ENCODE results near the gene NUP58. TPM values are rescaled to one million over a fixed set of nuclear protein-coding genes. Genes with fewer than 3 reads are reported as not detected.

The NUP58 gene
- total RNA-seq, 2 experiments from 2014 or later, result 140 to 171 TPM

DNA sequence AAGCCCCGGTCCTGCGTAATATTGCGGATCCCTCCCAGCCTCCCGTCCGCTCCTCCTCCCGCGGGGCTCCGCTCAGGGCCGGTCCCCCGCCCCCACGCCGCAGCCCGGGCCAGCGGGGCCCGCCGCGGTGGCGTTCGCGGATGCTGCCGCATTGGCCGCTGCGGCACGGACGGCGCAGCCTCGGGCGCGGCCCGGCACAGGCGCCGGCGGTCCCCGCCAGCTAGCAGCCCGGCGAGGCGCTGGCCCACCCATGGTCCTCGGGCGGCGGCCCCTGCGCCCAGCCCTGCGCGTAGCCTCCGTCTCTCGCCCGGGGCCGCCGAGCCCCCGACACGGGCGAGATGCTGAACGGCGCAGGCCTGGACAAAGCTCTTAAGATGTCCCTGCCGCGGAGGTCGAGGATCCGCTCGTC lies 70.5 kb downstream of the NUP58 start, which contains the start of gene ATP8A2:
Gene ATP8A2, plus strand, starts transcription at position 100 of the 409 bp plus-strand sequence. Its CDS starts 239 bp downstream, at position 339.
- intact Hi-C loops (cut with micrococcal nuclease), result no loop called here
- peaks cover 5% of the 10 kb centered on the region for H3K4me1 Mint-ChIP-seq (ENCODE audit: low read depth)
- TF ChIP-seq, protein P1, sequence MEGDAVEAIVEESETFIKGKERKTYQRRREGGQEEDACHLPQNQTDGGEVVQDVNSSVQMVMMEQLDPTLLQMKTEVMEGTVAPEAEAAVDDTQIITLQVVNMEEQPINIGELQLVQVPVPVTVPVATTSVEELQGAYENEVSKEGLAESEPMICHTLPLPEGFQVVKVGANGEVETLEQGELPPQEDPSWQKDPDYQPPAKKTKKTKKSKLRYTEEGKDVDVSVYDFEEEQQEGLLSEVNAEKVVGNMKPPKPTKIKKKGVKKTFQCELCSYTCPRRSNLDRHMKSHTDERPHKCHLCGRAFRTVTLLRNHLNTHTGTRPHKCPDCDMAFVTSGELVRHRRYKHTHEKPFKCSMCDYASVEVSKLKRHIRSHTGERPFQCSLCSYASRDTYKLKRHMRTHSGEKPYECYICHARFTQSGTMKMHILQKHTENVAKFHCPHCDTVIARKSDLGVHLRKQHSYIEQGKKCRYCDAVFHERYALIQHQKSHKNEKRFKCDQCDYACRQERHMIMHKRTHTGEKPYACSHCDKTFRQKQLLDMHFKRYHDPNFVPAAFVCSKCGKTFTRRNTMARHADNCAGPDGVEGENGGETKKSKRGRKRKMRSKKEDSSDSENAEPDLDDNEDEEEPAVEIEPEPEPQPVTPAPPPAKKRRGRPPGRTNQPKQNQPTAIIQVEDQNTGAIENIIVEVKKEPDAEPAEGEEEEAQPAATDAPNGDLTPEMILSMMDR (IDR thresholded peaks at IDR 0.05), result no peak
- H3K4me3 Mint-ChIP-seq, result peak within 1 kb of the TSS; percentile 44
- H3K27me3 Mint-ChIP-seq, result peaks cover 54% of the 10 kb centered on the region
- no peaks in the 10 kb centered on the region for H3K9me3 Mint-ChIP-seq
- ChIA-PET POLR2A (no interaction called here), CTCF (interaction anchor here (2.2 kb wide), 1 partner anchor 367 kb away, joined by 4 read pairs; no protein-coding TSS in a partner anchor)
- no peak within 1 kb of the TSS for H3K27ac Mint-ChIP-seq
- peak; percentile 17 for ATAC-seq
- no peaks in the 10 kb centered on the region for H3K36me3 Mint-ChIP-seq (ENCODE audit: low read depth)
- no peak for DNase-seq

DNA sequence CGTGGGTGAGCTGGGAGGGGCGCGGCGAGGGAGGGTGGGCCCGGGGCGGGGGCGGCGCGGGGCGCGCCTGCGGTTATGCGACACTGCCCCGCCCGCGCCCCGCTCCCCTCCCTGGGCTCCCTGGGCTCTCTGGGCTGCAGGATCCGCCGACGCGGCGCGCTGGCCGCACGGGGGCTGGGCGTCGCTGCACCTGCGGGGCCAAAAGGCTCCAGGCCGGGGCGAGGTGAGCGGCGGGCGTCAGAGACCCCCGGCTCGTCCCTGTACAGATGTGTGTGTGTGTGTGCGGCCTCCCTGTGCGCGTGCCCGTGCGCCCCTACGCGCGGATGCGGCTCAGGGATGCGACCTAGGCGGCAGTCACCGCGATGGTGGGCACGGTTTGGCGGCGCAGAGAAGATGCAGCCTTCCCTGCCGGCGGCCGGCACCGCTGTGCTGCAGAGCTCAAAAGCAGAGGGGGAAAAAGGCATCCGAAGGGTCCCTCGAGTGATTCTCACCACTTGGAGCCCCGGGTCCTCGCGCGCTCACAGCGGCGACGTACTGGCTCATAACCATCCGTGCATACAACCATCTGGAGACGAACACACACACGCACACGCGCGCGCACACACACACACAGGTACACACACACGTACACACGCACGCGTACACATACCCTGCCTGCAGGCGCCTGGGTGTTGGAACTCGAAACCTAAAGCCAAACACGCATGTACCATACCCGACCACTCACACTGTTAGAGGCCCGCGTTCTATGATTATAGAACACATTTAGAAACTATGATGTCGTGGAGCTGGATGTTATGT lies 71.1 kb downstream of the NUP58 start:
- CTCF ChIA-PET, result interaction anchor here (2.2 kb wide), 1 partner anchor 368 kb away, joined by 4 read pairs; no protein-coding TSS in a partner anchor
- DNase-seq, result peak; percentile 7
- no peaks in the 10 kb centered on the region for H3K9me3 Mint-ChIP-seq
- H3K27ac Mint-ChIP-seq, result no peak overlapping the region
- POLR2A ChIA-PET, result no interaction called here
- peak overlapping the region; percentile 18 for H3K4me3 Mint-ChIP-seq
- intact Hi-C loops (cut with micrococcal nuclease), result no loop called here
- peaks cover 54% of the 10 kb centered on the region for H3K27me3 Mint-ChIP-seq
- TF ChIP-seq, protein P1 (IDR thresholded peaks at IDR 0.05), result no peak
- no peaks in the 10 kb centered on the region for H3K36me3 Mint-ChIP-seq (ENCODE audit: low read depth)
- ATAC-seq, result no peak
- peaks cover 5% of the 10 kb centered on the region for H3K4me1 Mint-ChIP-seq (ENCODE audit: low read depth)

DNA sequence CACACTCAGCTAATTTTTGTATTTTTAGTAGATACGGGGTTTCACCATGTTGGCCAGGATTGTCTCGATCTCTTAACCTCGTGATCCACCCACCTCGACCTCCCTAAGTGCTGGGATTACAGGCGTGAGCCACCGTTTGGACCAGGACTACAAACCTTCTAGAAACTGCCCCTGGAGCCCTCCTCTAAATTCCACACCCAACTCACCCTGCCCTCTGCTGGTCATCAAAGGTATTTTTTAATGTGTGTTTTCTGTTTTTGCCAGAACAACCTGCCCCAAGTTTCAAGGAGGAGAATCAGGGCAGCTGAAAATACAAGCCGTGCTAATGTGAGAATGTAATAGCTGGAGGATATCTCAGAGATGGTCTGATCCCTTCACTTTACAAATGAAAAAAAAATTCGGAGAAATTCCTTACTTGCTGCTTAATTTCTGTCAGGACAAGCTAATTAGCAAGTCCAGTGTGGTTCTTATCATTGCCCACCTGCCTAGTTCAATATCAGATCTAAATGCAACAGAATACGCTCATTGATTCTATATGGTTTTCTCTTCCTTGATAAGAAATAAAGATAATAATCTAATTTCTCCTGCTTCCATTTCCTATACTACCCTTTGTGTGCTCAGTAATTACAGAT lies 74.4 kb downstream of the NUP58 start:
- Mint-ChIP-seq H3K9me3 (no peaks in the 10 kb centered on the region), H3K4me1 (ENCODE audit: low read depth) (peaks cover 5% of the 10 kb centered on the region), H3K4me3 (no peak overlapping the region), H3K27me3 (peaks cover 44% of the 10 kb centered on the region), H3K36me3 (ENCODE audit: low read depth) (no peaks in the 10 kb centered on the region), H3K27ac (no peak overlapping the region)
- ATAC-seq (no peak), DNase-seq (peak; percentile 52)
- ChIA-PET CTCF (interaction anchor here (0.7 to 1.9 kb wide), 21 partner anchors 9 to 291 kb away, joined by 3 to 20 read pairs (median 4); no protein-coding TSS in a partner anchor), POLR2A (no interaction called here)
- TF ChIP-seq, protein P1 (IDR thresholded peaks at IDR 0.05), result peak; percentile 59
- intact Hi-C loops (cut with micrococcal nuclease), result no loop called here

GRCh38 chr13:25377244-25377962 lies 76.0 kb downstream of the NUP58 start:
- ATAC-seq (no peak), DNase-seq (no peak)
- H3K4me1 Mint-ChIP-seq (ENCODE audit: low read depth), result peaks cover 2% of the 10 kb centered on the region
- ChIA-PET POLR2A (no interaction called here), CTCF (no interaction called here)
- peaks cover 43% of the 10 kb centered on the region for H3K27me3 Mint-ChIP-seq
- H3K4me3 Mint-ChIP-seq, result no peak overlapping the region
- intact Hi-C loops (cut with micrococcal nuclease), result no loop called here
- no peaks in the 10 kb centered on the region for H3K36me3 Mint-ChIP-seq (ENCODE audit: low read depth)
- H3K27ac Mint-ChIP-seq, result no peak overlapping the region
- H3K9me3 Mint-ChIP-seq, result no peaks in the 10 kb centered on the region
- TF ChIP-seq, protein P1 (IDR thresholded peaks at IDR 0.05), result no peak
